Endothelial cell of umbilical vein (primary cell): Measurements from ENCODE around the gene KRTAP10-9. TPM values are rescaled to one million over a fixed set of nuclear protein-coding genes. Genes with fewer than 3 reads are reported as not detected.

Experiments
- BruUV-seq: library from RNA; stranded (reverse); fragments of 400-500 nt; replicated peaks from 2 replicates; lab custom pipeline; 2021; lab: Mats Ljungman, UMichigan
- CTCF ChIA-PET: fragments of 300-600, 350-600 bp; sonication (Branson Sonifier 250); formaldehyde crosslinking; loops from one replicate; lab custom pipeline; 2021; ENCODE audit warnings: antibody characterized with exemption, inconsistent platforms; lab: Charles Lee
- POLR2A ChIA-PET: fragments of 300-600, 350-600 bp; sonication (Branson Sonifier 250); formaldehyde crosslinking; loops from one replicate; lab custom pipeline; 2021; ENCODE audit warnings: antibody characterized with exemption, inconsistent platforms; lab: Charles Lee
- DNase-seq: peaks from one replicate; pipeline ENCODE4 v3.0.0-alpha.2; 2011; ENCODE audit warnings: low read depth, low spot score
- FAIRE-seq: peaks from 2 replicates; lab custom pipeline; 2011; peaks lifted over from hg19 to GRCh38; lab: Jason Lieb, UNC
- H2AFZ ChIP-seq: 2 replicates; pipeline ENCODE4 v1.6.0; 2012; ENCODE audit warnings: low read depth, low read length, control low read depth, inconsistent platforms
- H3K27ac ChIP-seq: 2 replicates; pipeline ENCODE4 v1.5.1; 2011; ENCODE audit warnings: low read depth, mild to moderate bottlenecking, control low read depth, low read length, moderate library complexity; ENCODE audit not compliant: insufficient read depth
- H3K27me3 ChIP-seq, 2 experiments: 2 replicates each; pipeline versions ENCODE4 v1.6.0 to v1.6.1; 2011; ENCODE audit warnings: low read length in 2 of 2, mixed read lengths in 1 of 2; ENCODE audit not compliant: control insufficient read depth in 2 of 2, insufficient read depth in 2 of 2
- H3K36me3 ChIP-seq, 2 experiments: 2 replicates in 1 of 2; 3 replicates in 1 of 2; pipeline ENCODE4 v1.5.1; 2011; ENCODE audit warnings: low read length in 2 of 2, mild to moderate bottlenecking in 1 of 2, moderate library complexity in 1 of 2; ENCODE audit not compliant: control insufficient read depth in 2 of 2, insufficient read depth in 2 of 2; ENCODE audit errors: extremely low read depth in 1 of 2
- H3K4me1 ChIP-seq: 3 replicates; pipeline ENCODE4 v1.5.1; 2011; ENCODE audit warnings: mild to moderate bottlenecking, low read length; ENCODE audit not compliant: control insufficient read depth, insufficient read depth; ENCODE audit errors: extremely low read depth
- H3K4me2 ChIP-seq: 2 replicates; pipeline ENCODE4 v1.6.1; 2011; ENCODE audit warnings: low read length, control low read depth, mixed read lengths; ENCODE audit not compliant: insufficient read depth
- H3K4me3 ChIP-seq, 3 experiments: fragments of 200-600 bp in 1 of 3; sonication (generic), shearing (Covaris generic) in 1 of 3; replicated peaks in 1 of 3; 2 replicates each; pipeline ENCODE4 v1.5.1; 2011 to 2016; ENCODE audit warnings: control low read depth in 3 of 3, low read length in 3 of 3, mild to moderate bottlenecking in 2 of 3, inconsistent platforms in 1 of 3, low read depth in 1 of 3, moderate library complexity in 1 of 3; ENCODE audit not compliant: insufficient read depth in 1 of 3
- H3K79me2 ChIP-seq: 2 replicates; pipeline ENCODE4 v1.6.0; 2012; ENCODE audit warnings: low read length, inconsistent platforms; ENCODE audit not compliant: control insufficient read depth, insufficient read depth
- H3K9ac ChIP-seq: replicated peaks from 2 replicates; pipeline ENCODE3; 2011; ENCODE audit warnings: low read length, control low read depth; ENCODE audit not compliant: insufficient read depth; ENCODE audit errors: extremely low read depth
- H3K9me1 ChIP-seq: replicated peaks from 3 replicates; pipeline ENCODE4 v1.6.0; 2011; ENCODE audit warnings: mild to moderate bottlenecking, low read length; ENCODE audit not compliant: control insufficient read depth, insufficient read depth; ENCODE audit errors: extremely low read depth
- H3K9me3 ChIP-seq: replicated peaks from 2 replicates; pipeline ENCODE4 v1.5.1; 2012; ENCODE audit warnings: low read length, inconsistent platforms; ENCODE audit not compliant: control insufficient read depth, insufficient read depth
- H4K20me1 ChIP-seq: replicated peaks from 2 replicates; pipeline ENCODE3; 2011; ENCODE audit warnings: mild to moderate bottlenecking, low read length; ENCODE audit not compliant: control insufficient read depth, insufficient read depth; ENCODE audit errors: extremely low read depth
- CTCF ChIP-seq, 2 donors: IDR thresholded peaks; 1 replicate in 1 of 2; 2 replicates in 1 of 2; pipeline ENCODE4 v1.5.1; 2011; ENCODE audit warnings: low read length in 2 of 2, mild to moderate bottlenecking in 2 of 2, moderate library complexity in 2 of 2, control low read depth in 1 of 2, inconsistent platforms in 1 of 2, low read depth in 1 of 2; ENCODE audit not compliant: insufficient read depth in 1 of 2; ENCODE audit errors: extremely low read depth in 1 of 2
- EZH2 ChIP-seq: IDR thresholded peaks from 2 replicates; pipeline ENCODE4 v1.6.1; 2012; ENCODE audit warnings: borderline replicate concordance, low read depth, mild to moderate bottlenecking, moderate library complexity, low read length, inconsistent platforms; ENCODE audit not compliant: severe bottlenecking
- FOS ChIP-seq: IDR thresholded peaks from 2 replicates; pipeline ENCODE4 v1.6.1; 2011; ENCODE audit warnings: mild to moderate bottlenecking, low read length, moderate library complexity, borderline replicate concordance; ENCODE audit not compliant: insufficient read depth
- GATA2 ChIP-seq: IDR thresholded peaks from 2 replicates; pipeline ENCODE4 v1.7.0; 2011; ENCODE audit warnings: low read depth, mild to moderate bottlenecking, moderate library complexity, mixed read lengths, low read length; ENCODE audit not compliant: insufficient read length, insufficient read depth
- JUN ChIP-seq: IDR thresholded peaks from 2 replicates; pipeline ENCODE4 v1.6.1; 2011; ENCODE audit warnings: borderline replicate concordance, low read depth; ENCODE audit not compliant: insufficient read length, insufficient read depth
- MAX ChIP-seq: IDR thresholded peaks from 2 replicates; pipeline ENCODE4 v1.6.1; 2011; ENCODE audit not compliant: insufficient read depth, insufficient read length
- MYC ChIP-seq: IDR thresholded peaks from one replicate; pipeline ENCODE4 v1.6.1; 2011; ENCODE audit warnings: mild to moderate bottlenecking, low read depth, low read length
- POLR2A ChIP-seq: IDR thresholded peaks from 2 replicates; pipeline ENCODE4 v1.6.1; 2012; ENCODE audit warnings: low read depth, mild to moderate bottlenecking, control low read depth, low read length
- POLR2AphosphoS5 ChIP-seq: IDR thresholded peaks from 2 replicates; pipeline ENCODE4 v1.6.1; 2012; ENCODE audit warnings: low read depth, mild to moderate bottlenecking, control low read depth, low read length, moderate library complexity; ENCODE audit not compliant: insufficient read depth
- dilution Hi-C: fragments of 300-500 bp; cut with MboI; formaldehyde crosslinking; loops from one replicate; pipeline ENCODE4 v1.15.0; 2019; ENCODE audit warnings: low sequenced_read_pairs; ENCODE audit not compliant: extremely low pct_ligation_motif_present
- intact Hi-C: fragments of 100-400 bp; cut with micrococcal nuclease; formaldehyde crosslinking; loops from one replicate; pipeline ENCODE4 v1.10.0; 2022
- polyA plus RNA-seq, 4 experiments: library from polyadenylated mRNA; depleted of rRNA in 3 of 4; stranded (reverse) in 3 of 4; unstranded in 1 of 4; fragments of >200 nt; gene quantifications; 2 replicates each; pipeline versions ENCODE4 v1.2.1 to v1.2.3, GENCODE V29; 2011 to 2012; ENCODE audit warnings: missing spikeins in 1 of 4
- total RNA-seq: library from RNA; stranded (reverse); gene quantifications from 2 replicates; pipeline ENCODE4 v1.2.3, GENCODE V29; 2021

The KRTAP10-9 gene
- total and polyA plus RNA-seq, 2 donors (not counting 3 experiments of a cell fraction or from before 2014, with no cell fraction given), result not detected

GRCh38 chr21:44616591-44616926 is 10.3 kb upstream of the KRTAP10-9 start:
- no peaks in the 10 kb centered on the region for H3K27me3 ChIP-seq
- ChIA-PET CTCF (no interaction called here), POLR2A (no interaction called here)
- H3K79me2 ChIP-seq, result no peaks in the 10 kb centered on the region
- H3K4me3 ChIP-seq, result no peak overlapping the region
- no peak overlapping the region for H2AFZ ChIP-seq
- H3K9me3 ChIP-seq, result peaks cover 4% of the 10 kb centered on the region
- H3K4me2 ChIP-seq, result no peak overlapping the region
- H3K9me1 ChIP-seq, result no peaks in the 10 kb centered on the region
- intact Hi-C loops (no loop called here), dilution Hi-C loops (no loop called here)
- no TSS peak for BruUV-seq
- no peak overlapping the region for H3K9ac ChIP-seq
- no peaks in the 10 kb centered on the region for H4K20me1 ChIP-seq
- H3K27ac ChIP-seq, result no peak overlapping the region
- H3K36me3 ChIP-seq, result no peaks in the 10 kb centered on the region
- FAIRE-seq (no peak), DNase-seq (no peak)
- no peaks in the 10 kb centered on the region for H3K4me1 ChIP-seq
- no peak for TF ChIP-seq GATA2
- no peak for TF ChIP-seq POLR2AphosphoS5
- no peak for TF ChIP-seq CTCF (IDR thresholded peaks at IDR 0.05; ENCODE audit: extremely low read depth in 1 of 2, insufficient read depth in 1 of 2, low read depth in 1 of 2, low read length in 2 of 2)
- no peak for TF ChIP-seq MYC
- no peak for TF ChIP-seq JUN
- TF ChIP-seq EZH2, result no peak
- no peak for TF ChIP-seq FOS
- no peak for TF ChIP-seq MAX
- TF ChIP-seq POLR2A, result no peak
